ENCODE data around the gene NCAPD3.

NCAPD3 gene

GRCh38 chr11:134267966-134268365, 44.2 kb upstream of the NCAPD3 start:
- Histone ChIP-seq H3K4me1 (no peaks in the 10 kb centered on the region), H3K36me3 (no peaks in the 10 kb centered on the region), H3K9me3 (no peaks in the 10 kb centered on the region), H3K4me3 (ENCODE audit: low read depth, low read length) (no peak overlapping the region), H3K27me3 (peaks cover 17% of the 10 kb centered on the region)
- TF ChIP-seq CTCF (IDR thresholded peaks at IDR 0.05; ENCODE audit: low read depth, low read length): no peak
- no peak for DNase-seq

DNA sequence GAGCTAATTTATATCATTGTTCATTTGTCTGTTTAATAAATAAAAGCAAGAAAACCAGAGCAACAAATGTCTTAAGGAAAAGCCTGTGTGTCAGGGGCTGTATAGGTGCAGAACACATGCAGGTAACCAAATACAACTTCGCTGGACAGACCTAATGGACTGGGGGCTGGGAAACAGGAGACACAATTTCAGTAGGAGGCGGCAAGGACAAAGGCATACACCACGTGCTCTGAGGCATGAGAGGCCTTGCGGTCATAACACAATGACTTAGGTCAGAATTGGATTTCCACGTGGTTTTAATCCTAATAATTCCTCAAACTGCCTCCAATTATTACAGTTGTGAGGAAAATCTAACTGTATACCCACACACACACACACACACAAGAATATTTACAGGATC, 43.7 kb upstream of the NCAPD3 start:
- TF ChIP-seq CTCF (IDR thresholded peaks at IDR 0.05; ENCODE audit: low read depth, low read length): no peak
- DNase-seq: no peak
- H3K4me3 ChIP-seq (ENCODE audit: low read depth, low read length): no peak overlapping the region
- no peaks in the 10 kb centered on the region for H3K9me3 ChIP-seq
- H3K4me1 ChIP-seq: no peaks in the 10 kb centered on the region
- H3K36me3 ChIP-seq: no peaks in the 10 kb centered on the region
- peaks cover 12% of the 10 kb centered on the region; the same call in 1 of the 2 replicates for H3K27me3 ChIP-seq

- Histone ChIP-seq H3K9me3 (no peaks in the 10 kb centered on the region), H3K4me3 (ENCODE audit: low read depth, low read length) (no peak overlapping the region), H3K27me3 (peaks cover 8% of the 10 kb centered on the region; the same call in 1 of the 2 replicates), H3K36me3 (no peaks in the 10 kb centered on the region), H3K4me1 (no peaks in the 10 kb centered on the region)
- no peak for DNase-seq
- TF ChIP-seq CTCF (IDR thresholded peaks at IDR 0.05; ENCODE audit: low read depth, low read length): no peak
These were observed 43.1 kb upstream of the NCAPD3 start for GRCh38 chr11:134266841-134267251.

GRCh38 chr11:134266440-134266839, 42.7 kb upstream of the NCAPD3 start:
- Histone ChIP-seq H3K36me3 (no peaks in the 10 kb centered on the region), H3K4me1 (no peaks in the 10 kb centered on the region), H3K4me3 (ENCODE audit: low read depth, low read length) (no peak overlapping the region), H3K27me3 (peaks cover 3% of the 10 kb centered on the region; the same call in 1 of the 2 replicates), H3K9me3 (no peaks in the 10 kb centered on the region)
- DNase-seq: no peak
- no peak for TF ChIP-seq CTCF (IDR thresholded peaks at IDR 0.05; ENCODE audit: low read depth, low read length)

- DNase-seq: no peak
- H3K9me3 ChIP-seq: no peaks in the 10 kb centered on the region
- no peaks in the 10 kb centered on the region for H3K27me3 ChIP-seq
- no peaks in the 10 kb centered on the region; the same call in 1 of the 2 replicates for H3K36me3 ChIP-seq
- no peak for TF ChIP-seq CTCF (IDR thresholded peaks at IDR 0.05; ENCODE audit: low read depth, low read length)
- no peaks in the 10 kb centered on the region for H3K4me1 ChIP-seq
- H3K4me3 ChIP-seq (ENCODE audit: low read depth, low read length): no peak overlapping the region
These were observed 41.4 kb upstream of the NCAPD3 start for GRCh38 chr11:134264966-134265764.

Measured in BE2C (cell line).